Activated naive CD4-positive, alpha-beta T cell treated with anti-CD3 and anti-CD28 coated beads for 36 hours (primary cell): ENCODE data around the gene STRBP. TPM values are rescaled to one million over a fixed set of nuclear protein-coding genes. Genes with fewer than 3 reads are reported as not detected.
"Not testable (repeated sequence)": the region's sequence is repeated elsewhere in the genome, so short reads cannot be mapped to it uniquely, and the experiment has no call there.

Source experiments
- CTCF ChIA-PET: fragments of 350-600 bp; sonication (Branson Sonifier 250); formaldehyde crosslinking; loops from one replicate; lab custom pipeline; 2021; ENCODE audit warnings: antibody characterized with exemption; lab: Charles Lee
- DNase-seq: peaks from one replicate; pipeline ENCODE4 v3.0.0-alpha.2; 2020
- H3K27ac Mint-ChIP-seq: one replicate; pipeline ENCODE4 v1.8.0; 2021; ENCODE audit warnings: mild to moderate bottlenecking, mixed read lengths
- H3K27me3 Mint-ChIP-seq: one replicate; pipeline ENCODE4 v1.8.0; 2021; ENCODE audit warnings: low read depth, mixed read lengths
- H3K36me3 Mint-ChIP-seq: one replicate; pipeline ENCODE4 v1.8.0; 2021; ENCODE audit warnings: low read depth, mixed read lengths
- H3K4me1 Mint-ChIP-seq: one replicate; pipeline ENCODE4 v1.8.0; 2021; ENCODE audit warnings: low read depth, mixed read lengths
- H3K4me3 Mint-ChIP-seq: one replicate; pipeline ENCODE4 v1.8.0; 2021; ENCODE audit warnings: mild to moderate bottlenecking, moderate library complexity, mixed read lengths
- H3K9me3 Mint-ChIP-seq: one replicate; pipeline ENCODE4 v1.8.0; 2021; ENCODE audit warnings: mixed read lengths
- intact Hi-C: fragments of 100-400 bp; cut with micrococcal nuclease; formaldehyde crosslinking; loops from one replicate; pipeline ENCODE4 v1.15.1; 2023
- total RNA-seq, 2 experiments: library from RNA; stranded (reverse); gene quantifications; one replicate each; pipeline ENCODE4 v1.2.3, GENCODE V29; 2021

STRBP gene
- total RNA-seq, 2 experiments from 2014 or later: 27.6 to 27.8 TPM

GRCh38 chr9:123301936-123302335 lies 33.5 kb upstream of the STRBP start:
- intact Hi-C loops, H3K27ac Mint-ChIP-seq, H3K27me3 Mint-ChIP-seq, H3K9me3 Mint-ChIP-seq, H3K4me3 Mint-ChIP-seq, H3K36me3 Mint-ChIP-seq, DNase-seq: not testable (repeated sequence)
- CTCF ChIA-PET: interaction anchor here (0.5 to 1.3 kb wide), 2 partner anchors 22 to 83 kb away, joined by 3 to 5 read pairs; no protein-coding TSS in a partner anchor
- H3K4me1 Mint-ChIP-seq: peaks cover 40% of the 10 kb centered on the region

- no peak for DNase-seq
- H3K36me3 Mint-ChIP-seq: no peaks in the 10 kb centered on the region
- H3K4me3 Mint-ChIP-seq: no peak overlapping the region
- H3K9me3 Mint-ChIP-seq: no peaks in the 10 kb centered on the region
- CTCF ChIA-PET: no interaction called here
- H3K4me1 Mint-ChIP-seq: peaks cover 36% of the 10 kb centered on the region
- intact Hi-C loops: no loop called here
- no peaks in the 10 kb centered on the region for H3K27me3 Mint-ChIP-seq
- no peak overlapping the region for H3K27ac Mint-ChIP-seq
These were observed 32.2 kb upstream of the STRBP start for GRCh38 chr9:123300554-123300953.

- CTCF ChIA-PET: interaction anchor here (0.6 kb wide), 1 partner anchor 11 kb away, joined by 5 read pairs; no protein-coding TSS in a partner anchor
- Mint-ChIP-seq H3K27me3 (no peaks in the 10 kb centered on the region), H3K36me3 (no peaks in the 10 kb centered on the region), H3K27ac (no peak overlapping the region), H3K4me3 (no peak overlapping the region), H3K9me3 (no peaks in the 10 kb centered on the region), H3K4me1 (peaks cover 27% of the 10 kb centered on the region)
- intact Hi-C loops: no loop called here
- no peak for DNase-seq
These were observed 31.3 kb upstream of the STRBP start for GRCh38 chr9:123299558-123300126.

GRCh38 chr9:123296174-123296573 lies 27.8 kb upstream of the STRBP start:
- Mint-ChIP-seq H3K27ac (no peak overlapping the region), H3K9me3 (no peaks in the 10 kb centered on the region), H3K4me1 (no peaks in the 10 kb centered on the region), H3K27me3 (peaks cover 2% of the 10 kb centered on the region), H3K4me3 (no peak overlapping the region), H3K36me3 (no peaks in the 10 kb centered on the region)
- DNase-seq: no peak
- CTCF ChIA-PET: interaction anchor here (1.0 to 1.6 kb wide), 3 partner anchors 11 to 54 kb away, joined by 4 to 6 read pairs (median 4); no protein-coding TSS in a partner anchor
- intact Hi-C loops: no loop called here

GRCh38 chr9:123291736-123292135 lies 23.4 kb upstream of the STRBP start:
- intact Hi-C loops: no loop called here
- Mint-ChIP-seq H3K27me3 (peaks cover 2% of the 10 kb centered on the region), H3K4me3 (no peak overlapping the region), H3K27ac (no peak overlapping the region), H3K36me3 (no peaks in the 10 kb centered on the region), H3K4me1 (no peaks in the 10 kb centered on the region), H3K9me3 (no peaks in the 10 kb centered on the region)
- no peak for DNase-seq
- CTCF ChIA-PET: no interaction called here

- DNase-seq: no peak
- Mint-ChIP-seq H3K4me3 (no peak overlapping the region), H3K9me3 (no peaks in the 10 kb centered on the region), H3K4me1 (no peaks in the 10 kb centered on the region), H3K27me3 (peaks cover 2% of the 10 kb centered on the region), H3K27ac (no peak overlapping the region), H3K36me3 (no peaks in the 10 kb centered on the region)
- intact Hi-C loops: no loop called here
- CTCF ChIA-PET: no interaction called here
These were observed 22.4 kb upstream of the STRBP start for GRCh38 chr9:123290764-123291163.

- no peak for DNase-seq
- CTCF ChIA-PET: no interaction called here
- Mint-ChIP-seq H3K4me1 (no peaks in the 10 kb centered on the region), H3K4me3 (no peak overlapping the region), H3K36me3 (no peaks in the 10 kb centered on the region), H3K9me3 (no peaks in the 10 kb centered on the region), H3K27ac (no peak overlapping the region), H3K27me3 (peaks cover 2% of the 10 kb centered on the region)
- intact Hi-C loops: no loop called here
These were observed 19.3 kb upstream of the STRBP start for GRCh38 chr9:123287639-123288038.

GRCh38 chr9:123286324-123286723 lies 17.9 kb upstream of the STRBP start:
- H3K27me3 Mint-ChIP-seq: no peaks in the 10 kb centered on the region
- H3K36me3 Mint-ChIP-seq: no peaks in the 10 kb centered on the region
- no peaks in the 10 kb centered on the region for H3K4me1 Mint-ChIP-seq
- CTCF ChIA-PET: interaction anchor here (1.0 kb wide), 1 partner anchor 205 kb away, joined by 3 read pairs; no protein-coding TSS in a partner anchor
- intact Hi-C loops: no loop called here
- no peak overlapping the region for H3K27ac Mint-ChIP-seq
- no peaks in the 10 kb centered on the region for H3K9me3 Mint-ChIP-seq
- DNase-seq: no peak
- no peak overlapping the region for H3K4me3 Mint-ChIP-seq

GRCh38 chr9:123284656-123285055 lies 16.3 kb upstream of the STRBP start:
- Mint-ChIP-seq H3K27me3 (no peaks in the 10 kb centered on the region), H3K27ac (no peak overlapping the region), H3K36me3 (no peaks in the 10 kb centered on the region), H3K4me1 (no peaks in the 10 kb centered on the region), H3K9me3 (no peaks in the 10 kb centered on the region), H3K4me3 (no peak overlapping the region)
- intact Hi-C loops: no loop called here
- CTCF ChIA-PET: no interaction called here
- no peak for DNase-seq

- H3K27me3 Mint-ChIP-seq: no peaks in the 10 kb centered on the region
- H3K27ac Mint-ChIP-seq: no peak overlapping the region
- peaks cover 8% of the 10 kb centered on the region for H3K9me3 Mint-ChIP-seq
- intact Hi-C loops: no loop called here
- no peak for DNase-seq
- no peaks in the 10 kb centered on the region for H3K36me3 Mint-ChIP-seq
- CTCF ChIA-PET: interaction anchor here (1.2 kb wide), 1 partner anchor 66 kb away, joined by 4 read pairs; no protein-coding TSS in a partner anchor
- H3K4me3 Mint-ChIP-seq: no peak overlapping the region
- H3K4me1 Mint-ChIP-seq: peaks cover 3% of the 10 kb centered on the region
These were observed 15.1 kb upstream of the STRBP start for GRCh38 chr9:123283455-123283854.

- Mint-ChIP-seq H3K4me3 (no peak overlapping the region), H3K4me1 (peaks cover 5% of the 10 kb centered on the region), H3K27me3 (no peaks in the 10 kb centered on the region), H3K9me3 (peaks cover 8% of the 10 kb centered on the region), H3K27ac (no peak overlapping the region), H3K36me3 (no peaks in the 10 kb centered on the region)
- CTCF ChIA-PET: interaction anchor here (1.2 kb wide), 1 partner anchor 67 kb away, joined by 4 read pairs; no protein-coding TSS in a partner anchor
- intact Hi-C loops: no loop called here
- no peak for DNase-seq
These were observed 14.6 kb upstream of the STRBP start for GRCh38 chr9:123283048-123283408.

- H3K9me3 Mint-ChIP-seq: peaks cover 8% of the 10 kb centered on the region
- no peak for DNase-seq
- H3K4me1 Mint-ChIP-seq: peaks cover 5% of the 10 kb centered on the region
- intact Hi-C loops: no loop called here
- no peak overlapping the region for H3K4me3 Mint-ChIP-seq
- H3K36me3 Mint-ChIP-seq: no peaks in the 10 kb centered on the region
- H3K27ac Mint-ChIP-seq: no peak overlapping the region
- H3K27me3 Mint-ChIP-seq: no peaks in the 10 kb centered on the region
- CTCF ChIA-PET: interaction anchor here (0.7 to 1.2 kb wide), 2 partner anchors 13 to 67 kb away, joined by 3 to 4 read pairs; no protein-coding TSS in a partner anchor
These were observed 14.1 kb upstream of the STRBP start for GRCh38 chr9:123282362-123283047.
